Spleen (tissue), 11 donors: ENCODE measurements around the gene HTR2A. TPM values are rescaled to one million over a fixed set of nuclear protein-coding genes. Genes with fewer than 3 reads are reported as not detected.
A peak's percentile ranks its signal among the peaks of the same experiment; 100 is the strongest.

ENCODE experiments used
- DNase-seq: peaks from one replicate; pipeline ENCODE4 v3.0.0-alpha.2; 2020
- H3K27ac ChIP-seq, 8 donors: fragments of 200-600 bp; sonication (generic) in 7 of 8; 1 replicate in 4 of 8; 2 replicates in 4 of 8; pipeline versions ENCODE4 v1.5.0 to v1.8.0; 2016 to 2021; ENCODE audit warnings: inconsistent platforms in 4 of 8, mild to moderate bottlenecking in 4 of 8, moderate library complexity in 1 of 8
- H3K27me3 ChIP-seq, 7 donors: fragments of 200-600 bp; sonication (generic) in 6 of 7; replicated peaks in 1 of 7; 1 replicate in 4 of 7; 2 replicates in 3 of 7; pipeline versions ENCODE4 v1.5.0 to v1.8.0; 2016 to 2021; ENCODE audit warnings: inconsistent platforms in 3 of 7, mild to moderate bottlenecking in 1 of 7
- H3K36me3 ChIP-seq, 6 donors: fragments of 200-600 bp; sonication (generic) in 5 of 6; 1 replicate in 4 of 6; 2 replicates in 2 of 6; pipeline versions ENCODE4 v1.5.0 to v1.8.0; 2016 to 2021; ENCODE audit warnings: inconsistent platforms in 2 of 6
- H3K4me1 ChIP-seq, 6 donors: fragments of 200-600 bp; sonication (generic) in 5 of 6; 1 replicate in 3 of 6; 2 replicates in 3 of 6; pipeline versions ENCODE4 v1.5.0 to v1.8.0; 2016 to 2021; ENCODE audit warnings: inconsistent platforms in 3 of 6
- H3K4me3 ChIP-seq, 8 donors: fragments of 200-600 bp; sonication (generic) in 7 of 8; 1 replicate in 4 of 8; 2 replicates in 4 of 8; pipeline versions ENCODE4 v1.5.0 to v1.8.0; 2016 to 2021; ENCODE audit warnings: inconsistent platforms in 4 of 8, mild to moderate bottlenecking in 4 of 8, moderate library complexity in 2 of 8
- H3K9me3 ChIP-seq, 8 donors: fragments of 200-600 bp; sonication (generic) in 7 of 8; 1 replicate in 4 of 8; 2 replicates in 4 of 8; pipeline versions ENCODE4 v1.5.0 to v1.8.0; 2016 to 2021; ENCODE audit warnings: inconsistent platforms in 4 of 8
- POLR2A ChIP-seq, 3 donors: fragments of 450-650 bp; IDR thresholded peaks; one replicate each; pipeline ENCODE4 v1.5.1; 2017; ENCODE audit warnings: antibody characterized with exemption in 3 of 3, mild to moderate bottlenecking in 1 of 3
- POLR2AphosphoS5 ChIP-seq, 3 donors: sonication (generic); formaldehyde crosslinking; IDR thresholded peaks; one replicate each; pipeline ENCODE4 v1.5.1; 2017; ENCODE audit warnings: antibody characterized with exemption in 3 of 3
- WGBS, 5 donors: extraction: QIAGEN DNeasy Blood & Tissue Kit in 3 of 5; methylation state at CpG; one replicate each; pipeline versions ENCODE4 v1.1.5 to v1.1.7; 2013 to 2018; 5-methylcytosine and 5-hydroxymethylcytosine counted together
- intact Hi-C: fragments of 100-400 bp; cut with DNase I; formaldehyde crosslinking; loops from one replicate; pipeline ENCODE4 v1.15.0; 2023; ENCODE audit warnings: low total_unique reads
- polyA plus RNA-seq, 3 donors: library from polyadenylated mRNA; stranded (reverse); fragments of 200-250 nt; gene quantifications; one replicate each; pipeline ENCODE4 v1.2.1, GENCODE V29; 2013
- total RNA-seq, 7 donors: library from RNA; depleted of rRNA in 3 of 7; stranded (reverse); fragments of >200 nt in 3 of 7; fragmentation: NEBNext Ultra II Directional in 4 of 7; extraction: Animal tissue kit (Norgen Biotek cat#: 25700) in 4 of 7; gene quantifications; one replicate each; pipeline versions ENCODE4 v1.1.0 to v1.2.1, GENCODE V29; 2016 to 2021
- TF ChIP-seq, protein P1 (sequence below), 11 experiments: fragments of 200-600 bp in 7 of 11; fragments of 450-650 bp in 4 of 11; sonication (generic) in 4 of 11; IDR thresholded peaks in 8 of 11; conservative IDR thresholded peaks in 3 of 11; 1 replicate in 7 of 11; 2 replicates in 4 of 11; pipeline versions ENCODE4 v1.4.0 to v1.8.0; 2016 to 2021; ENCODE audit warnings: antibody characterized with exemption in 11 of 11, inconsistent platforms in 4 of 11, mild to moderate bottlenecking in 1 of 11
- donor health status: healthy with polysubstance abuse.
- donor health status: DM: no; HTN: no; CAD: no; lungs with moderate emphysema.
- donor health status: DM: no; HTN: no; CAD: no.
- donor health status: Bipolar disorder and iron deficiency.
- donor health status: healthy.
- donor health status: DM: no; HTN: no; CAD: no.
- donor health status: DM: yes; HTN: yes; CAD: no.

The HTR2A gene
- total and polyA plus RNA-seq, 10 donors: 0.03 to 0.15 (median 0.07) TPM; not detected in 7

DNA sequence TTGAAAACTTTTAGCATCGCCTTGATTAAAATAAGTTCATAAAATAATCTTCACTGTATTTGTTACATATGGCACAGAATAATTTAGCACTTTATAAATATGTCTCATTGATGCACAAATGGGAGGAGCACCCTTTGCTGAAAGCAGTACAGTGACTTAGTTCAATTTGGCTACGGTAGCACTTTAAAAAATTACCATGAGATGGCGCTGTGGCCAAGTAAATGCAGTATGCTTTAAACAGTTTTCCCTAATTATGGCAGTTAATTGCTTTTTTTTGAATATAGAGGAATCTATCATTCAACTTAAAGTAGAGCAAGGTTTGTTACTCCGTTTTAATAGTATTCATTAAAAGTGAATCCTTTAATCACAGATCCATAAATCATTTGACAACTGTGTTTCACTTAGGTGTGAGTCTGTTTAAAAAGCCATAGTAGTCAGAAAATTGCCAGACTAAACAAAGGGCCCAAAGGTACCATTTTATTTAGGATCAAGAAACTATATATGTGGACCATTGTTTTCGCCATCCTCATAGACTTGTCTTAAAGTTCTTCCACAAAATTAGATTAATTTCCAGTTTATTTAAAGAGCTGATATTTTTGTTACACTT is 65.2 kb downstream of the HTR2A start:
- intact Hi-C loops: loop anchor here (5.0 kb wide), 1 partner anchor 941 kb away; no protein-coding TSS in a partner anchor
- TF ChIP-seq, protein P1, sequence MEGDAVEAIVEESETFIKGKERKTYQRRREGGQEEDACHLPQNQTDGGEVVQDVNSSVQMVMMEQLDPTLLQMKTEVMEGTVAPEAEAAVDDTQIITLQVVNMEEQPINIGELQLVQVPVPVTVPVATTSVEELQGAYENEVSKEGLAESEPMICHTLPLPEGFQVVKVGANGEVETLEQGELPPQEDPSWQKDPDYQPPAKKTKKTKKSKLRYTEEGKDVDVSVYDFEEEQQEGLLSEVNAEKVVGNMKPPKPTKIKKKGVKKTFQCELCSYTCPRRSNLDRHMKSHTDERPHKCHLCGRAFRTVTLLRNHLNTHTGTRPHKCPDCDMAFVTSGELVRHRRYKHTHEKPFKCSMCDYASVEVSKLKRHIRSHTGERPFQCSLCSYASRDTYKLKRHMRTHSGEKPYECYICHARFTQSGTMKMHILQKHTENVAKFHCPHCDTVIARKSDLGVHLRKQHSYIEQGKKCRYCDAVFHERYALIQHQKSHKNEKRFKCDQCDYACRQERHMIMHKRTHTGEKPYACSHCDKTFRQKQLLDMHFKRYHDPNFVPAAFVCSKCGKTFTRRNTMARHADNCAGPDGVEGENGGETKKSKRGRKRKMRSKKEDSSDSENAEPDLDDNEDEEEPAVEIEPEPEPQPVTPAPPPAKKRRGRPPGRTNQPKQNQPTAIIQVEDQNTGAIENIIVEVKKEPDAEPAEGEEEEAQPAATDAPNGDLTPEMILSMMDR (IDR thresholded peaks at IDR 0.05 in 8 of 11, conservative IDR thresholded peaks at IDR 0.05 in 3 of 11): peak; percentile 25 to 81 (median 65)
- no peak for TF ChIP-seq POLR2AphosphoS5 (IDR thresholded peaks at IDR 0.05)
- no peak for TF ChIP-seq POLR2A (IDR thresholded peaks at IDR 0.05)
- no peak overlapping the region for H3K27ac ChIP-seq
- 17 to 22% (median 19%) methylated on average over 5 of the region's 5 CpGs for WGBS, 5 donors
- no peak overlapping the region for H3K4me3 ChIP-seq
- no peak for DNase-seq
- H3K36me3 ChIP-seq: no peaks in the 10 kb centered on the region
- H3K9me3 ChIP-seq: no peaks in the 10 kb centered on the region
- no peaks in the 10 kb centered on the region for H3K4me1 ChIP-seq
- no peaks in the 10 kb centered on the region for H3K27me3 ChIP-seq

DNA sequence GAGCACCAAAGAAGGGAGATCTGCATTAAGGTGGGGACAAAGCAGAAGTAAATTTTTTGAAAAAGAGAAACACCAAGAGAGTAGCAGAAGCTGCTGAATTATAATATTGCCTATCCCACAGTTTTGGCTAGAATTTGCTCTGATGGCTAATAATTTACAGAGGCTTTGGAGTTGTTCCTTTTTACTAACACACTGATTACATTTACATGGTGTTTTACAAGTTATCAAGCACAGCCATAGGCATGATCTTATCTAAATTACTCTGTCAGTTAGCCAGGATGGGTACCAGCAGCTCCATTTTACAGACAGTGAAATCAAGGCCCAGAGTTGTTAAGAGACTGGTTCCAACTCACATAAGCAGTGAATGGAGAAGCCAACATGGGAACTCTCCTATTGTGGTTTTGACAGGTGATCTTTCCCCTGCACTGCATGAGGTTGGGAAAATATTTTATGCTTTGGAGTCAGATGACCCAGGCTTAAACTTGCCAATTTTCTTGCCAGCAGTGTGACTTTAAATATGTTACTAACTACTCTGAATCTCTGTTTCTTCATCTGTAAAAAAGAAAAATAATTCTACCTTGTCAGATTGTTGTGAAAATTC is 66.3 kb downstream of the HTR2A start:
- intact Hi-C loops: loop anchor here (5.0 kb wide), 1 partner anchor 942 kb away; no protein-coding TSS in a partner anchor
- Histone ChIP-seq H3K36me3 (no peaks in the 10 kb centered on the region), H3K27ac (no peak overlapping the region), H3K9me3 (no peaks in the 10 kb centered on the region), H3K4me1 (no peaks in the 10 kb centered on the region), H3K4me3 (no peak overlapping the region), H3K27me3 (no peaks in the 10 kb centered on the region)
- DNase-seq: no peak
- TF ChIP-seq, protein P1 (IDR thresholded peaks at IDR 0.05 in 8 of 11, conservative IDR thresholded peaks at IDR 0.05 in 3 of 11): no peak
- TF ChIP-seq POLR2A (IDR thresholded peaks at IDR 0.05) (no peak), POLR2AphosphoS5 (IDR thresholded peaks at IDR 0.05) (no peak)

DNA sequence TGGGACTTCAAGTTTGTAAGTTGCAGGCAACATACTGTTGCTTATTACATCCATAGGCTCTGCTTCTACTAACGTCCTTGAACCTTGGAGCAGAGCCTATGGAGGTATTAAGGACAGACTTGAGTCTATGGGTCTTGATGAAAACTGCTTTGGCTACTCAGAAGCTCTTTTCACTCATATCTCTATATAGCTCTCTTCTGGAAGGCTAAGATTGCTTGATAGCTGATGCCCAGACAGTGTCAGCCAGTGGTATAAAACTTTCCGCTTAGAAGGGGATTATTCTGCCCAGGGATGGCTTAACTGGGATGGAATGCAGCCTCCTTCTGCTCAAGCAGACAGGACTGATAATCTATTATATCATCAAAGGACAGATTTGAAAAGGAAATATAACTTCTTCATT is 74.3 kb downstream of the HTR2A start:
- Histone ChIP-seq H3K4me3 (no peak overlapping the region), H3K4me1 (no peaks in the 10 kb centered on the region), H3K9me3 (no peaks in the 10 kb centered on the region), H3K36me3 (no peaks in the 10 kb centered on the region), H3K27ac (no peak overlapping the region), H3K27me3 (no peaks in the 10 kb centered on the region)
- no peak for DNase-seq
- WGBS, 5 donors: 70 to 92% (median 85%) methylated on average over 2 of the region's 2 CpGs
- TF ChIP-seq, protein P1 (IDR thresholded peaks at IDR 0.05 in 8 of 11, conservative IDR thresholded peaks at IDR 0.05 in 3 of 11): no peak
- TF ChIP-seq POLR2A (IDR thresholded peaks at IDR 0.05): no peak
- no peak for TF ChIP-seq POLR2AphosphoS5 (IDR thresholded peaks at IDR 0.05)
- intact Hi-C loops: no loop called here

DNA sequence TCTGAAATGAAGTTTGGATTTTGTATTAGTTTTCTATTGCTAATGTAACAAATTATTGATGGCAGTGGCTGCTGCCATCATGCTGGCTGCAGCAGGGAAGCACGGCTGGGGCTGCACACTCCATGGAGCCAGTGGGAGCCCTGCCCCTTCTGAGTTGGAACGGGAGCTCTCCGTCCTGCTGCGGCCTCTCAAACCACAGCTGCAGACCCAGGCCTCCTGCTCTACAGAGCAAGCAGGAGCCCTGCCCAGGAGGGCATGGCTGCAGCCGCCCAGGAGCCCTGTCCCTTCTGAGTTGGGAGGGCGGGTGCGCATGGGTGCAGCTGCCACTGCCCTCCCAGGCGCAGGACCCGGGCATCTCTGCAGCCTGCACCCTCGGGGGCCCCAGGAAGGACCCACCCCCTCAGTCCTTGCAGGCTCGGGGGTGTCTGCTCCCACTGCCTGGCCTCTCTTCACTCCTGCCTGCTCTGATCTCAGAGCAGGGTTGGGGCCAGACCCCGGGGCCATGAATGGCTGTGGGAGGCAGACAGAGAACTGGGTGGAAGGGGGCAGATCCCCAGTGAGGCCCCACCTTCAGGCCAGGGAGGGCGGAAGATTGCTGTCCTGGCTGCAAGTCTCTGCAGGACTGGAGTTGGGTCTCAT is 78.9 kb downstream of the HTR2A start:
- intact Hi-C loops: no loop called here
- TF ChIP-seq POLR2AphosphoS5 (IDR thresholded peaks at IDR 0.05): no peak
- no peak for TF ChIP-seq POLR2A (IDR thresholded peaks at IDR 0.05)
- TF ChIP-seq, protein P1 (IDR thresholded peaks at IDR 0.05 in 8 of 11, conservative IDR thresholded peaks at IDR 0.05 in 3 of 11): no peak
- DNase-seq: peak; percentile 64

More for the DNA sequence above, 78.9 kb downstream of the HTR2A start:
- H3K4me1 ChIP-seq: no peaks in the 10 kb centered on the region
- H3K4me3 ChIP-seq: no peak overlapping the region
- H3K36me3 ChIP-seq: no peaks in the 10 kb centered on the region
- H3K9me3 ChIP-seq: peaks cover 0 to 7% (median 2%) of the 10 kb centered on the region in 8 donors
- H3K27me3 ChIP-seq: no peaks in the 10 kb centered on the region
- H3K27ac ChIP-seq: no peak overlapping the region
- WGBS, 5 donors: 83 to 90% (median 89%) methylated on average over 4 to 13 of the region's 13 CpGs
